Transverse colon (tissue), 4 donors: Measurements from ENCODE around the gene PTPRJ. TPM values are rescaled to one million over a fixed set of nuclear protein-coding genes. Genes with fewer than 3 reads are reported as not detected.

Experiments used
- DNase-seq: peaks from one replicate; pipeline ENCODE4 v3.0.0-alpha.2; 2019
- H3K27ac ChIP-seq, 4 donors: fragments of 200-600 bp; sonication (generic); 2 replicates each; pipeline ENCODE4 v1.5.1; 2016 to 2018; ENCODE audit warnings: inconsistent platforms in 4 of 4
- H3K27me3 ChIP-seq: fragments of 200-600 bp; sonication (generic); 2 replicates; pipeline ENCODE4 v1.5.1; 2017; ENCODE audit warnings: inconsistent platforms
- H3K36me3 ChIP-seq, 4 donors: fragments of 200-600 bp; sonication (generic); 2 replicates each; pipeline ENCODE4 v1.5.1; 2017 to 2019; ENCODE audit warnings: inconsistent platforms in 4 of 4
- H3K4me1 ChIP-seq, 4 donors: fragments of 200-600 bp; sonication (generic); 2 replicates each; pipeline ENCODE4 v1.5.1; 2017 to 2020; ENCODE audit warnings: inconsistent platforms in 4 of 4
- H3K4me3 ChIP-seq, 4 donors: fragments of 200-600 bp; sonication (generic); 1 replicate in 1 of 4; 2 replicates in 3 of 4; pipeline versions ENCODE4 v1.5.1 to v1.6.1; 2017 to 2019; ENCODE audit warnings: inconsistent platforms in 4 of 4
- H3K9me3 ChIP-seq, 2 donors: fragments of 200-600 bp; sonication (generic); 2 replicates each; pipeline ENCODE4 v1.5.1; 2017 to 2019; ENCODE audit warnings: inconsistent platforms in 2 of 2
- CTCF ChIP-seq, 5 experiments: fragments of 200-600 bp in 3 of 5; fragments of 450-650 bp in 2 of 5; sonication (generic) in 3 of 5; IDR thresholded peaks; 1 replicate in 2 of 5; 2 replicates in 3 of 5; pipeline ENCODE4 v1.5.1; 2016 to 2017; ENCODE audit warnings: antibody characterized with exemption in 5 of 5, inconsistent platforms in 3 of 5, mild to moderate bottlenecking in 2 of 5, moderate library complexity in 1 of 5
- EP300 ChIP-seq: sonication (generic); formaldehyde crosslinking; IDR thresholded peaks from one replicate; pipeline ENCODE4 v1.6.1; 2017; ENCODE audit warnings: antibody characterized with exemption, low read depth
- POLR2A ChIP-seq: fragments of 450-650 bp; IDR thresholded peaks from one replicate; pipeline ENCODE4 v1.6.1; 2016; ENCODE audit warnings: antibody characterized with exemption, mild to moderate bottlenecking, moderate library complexity
- POLR2AphosphoS5 ChIP-seq, 3 donors: sonication (generic); formaldehyde crosslinking; IDR thresholded peaks; one replicate each; pipeline ENCODE4 v1.6.1; 2016; ENCODE audit warnings: antibody characterized with exemption in 3 of 3
- WGBS, 2 donors: methylation state at CpG; one replicate each; pipeline ENCODE4 v1.1.5; 2018; ENCODE audit warnings: low coverage in 1 of 2; 5-methylcytosine and 5-hydroxymethylcytosine counted together
- in situ Hi-C, 4 donors: fragments of 200-750 bp; cut with MboI; loops; one replicate each; pipeline versions ENCODE4 v1.15.0 to v1.15.1; 2017; ENCODE audit warnings: low sequenced_read_pairs in 3 of 4, low pct_ligation_motif_present in 1 of 4, low pct_unique_long_range_greater_than_20kb in 1 of 4
- intact Hi-C: fragments of 100-400 bp; cut with DNase I; formaldehyde crosslinking; loops from one replicate; pipeline ENCODE4 v1.15.1; 2023; ENCODE audit warnings: low total_unique reads
- total RNA-seq, 4 donors: library from RNA; depleted of rRNA; stranded (reverse); fragments of >200 nt; gene quantifications; one replicate each; pipeline ENCODE4 v1.1.0, GENCODE V29; 2016

Gene PTPRJ
- total RNA-seq, 4 donors from 2014 or later = 25.3 to 40.8 (median 31.7) TPM

- H3K27me3 ChIP-seq = no peaks in the 10 kb centered on the region
- no peaks in the 10 kb centered on the region for H3K9me3 ChIP-seq
- no peaks in the 10 kb centered on the region for H3K36me3 ChIP-seq
- peaks cover 0 to 41% (median 9%) of the 10 kb centered on the region in 4 donors for H3K4me1 ChIP-seq
- in situ Hi-C loops = no loop called here
- DNase-seq = no peak
- H3K4me3 ChIP-seq = no peak overlapping the region
- TF ChIP-seq EP300 (no peak), POLR2A (no peak), CTCF (IDR thresholded peaks at IDR 0.05) (no peak), POLR2AphosphoS5 (IDR thresholded peaks at IDR 0.05) (no peak)
- peak overlapping the region in 2 of 4 donors; percentile 40 to 43 for H3K27ac ChIP-seq
- 65 to 80% methylated on average over 3 of the region's 3 CpGs for WGBS, 2 donors
- intact Hi-C loops = no loop called here
These were observed 53.6 kb downstream of the PTPRJ start for GRCh38 chr11:48033918-48034341.

DNA sequence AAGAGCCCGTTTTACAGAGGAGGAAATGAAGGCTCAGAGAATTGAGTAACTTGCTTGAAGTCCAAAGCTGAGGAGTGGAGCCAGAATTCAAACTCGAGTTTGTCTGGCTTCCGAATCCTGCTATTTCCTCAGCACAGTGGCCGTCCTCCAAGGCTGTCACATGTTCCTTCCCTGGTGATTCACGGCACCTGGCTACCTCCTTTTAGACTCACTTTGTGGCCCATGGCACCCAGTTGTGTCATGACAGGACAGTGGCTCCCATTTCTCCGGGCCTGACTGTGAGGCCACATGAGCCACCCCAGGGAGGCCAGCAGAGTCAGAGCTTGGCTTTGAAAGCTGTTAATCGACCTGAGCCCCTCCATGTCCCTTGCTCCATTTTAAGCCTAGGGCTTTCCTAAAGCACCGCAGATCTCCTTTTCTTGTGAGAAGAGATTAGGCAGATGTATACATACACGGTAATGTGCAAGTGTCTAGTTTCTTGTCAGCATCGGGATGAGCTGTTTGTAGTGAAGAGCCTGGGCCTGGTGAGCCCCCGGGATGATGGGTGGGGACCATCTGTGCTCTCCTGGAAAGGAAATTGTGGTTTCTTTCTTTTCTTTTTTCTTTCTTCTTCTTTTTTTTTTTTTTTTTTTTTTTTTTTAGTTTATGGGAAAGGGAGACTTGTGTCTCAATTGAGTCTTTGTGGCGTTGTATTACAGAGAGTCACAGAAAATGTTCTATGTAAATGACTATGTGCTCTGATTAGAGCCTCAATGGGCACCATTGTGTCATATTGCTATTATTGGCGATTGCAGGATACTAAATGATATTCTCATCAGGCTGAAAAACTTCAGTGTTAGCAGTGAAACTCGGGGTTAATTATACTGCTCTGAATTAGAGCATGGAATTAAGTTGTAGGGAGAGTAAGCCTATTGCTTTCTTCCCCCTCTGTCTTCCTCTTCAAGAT lies 54.8 kb downstream of the PTPRJ start:
- Histone ChIP-seq H3K27me3 (no peaks in the 10 kb centered on the region), H3K4me3 (no peak overlapping the region), H3K36me3 (no peaks in the 10 kb centered on the region), H3K4me1 (peaks cover 0 to 28% (median 2%) of the 10 kb centered on the region in 4 donors), H3K27ac (peak overlapping the region in 3 of 4 donors; percentile 40 to 50 (median 43)), H3K9me3 (no peaks in the 10 kb centered on the region)
- WGBS, 2 donors = 73 to 81% methylated on average over 6 to 14 of the region's 14 CpGs
- in situ Hi-C loops (no loop called here), intact Hi-C loops (no loop called here)
- peak; percentile 39 for DNase-seq
- TF ChIP-seq POLR2A = no peak
- TF ChIP-seq CTCF (IDR thresholded peaks at IDR 0.05) = no peak
- TF ChIP-seq POLR2AphosphoS5 (IDR thresholded peaks at IDR 0.05) = peak in 1 of 3 donors; percentile 22

- no peak for DNase-seq
- H3K27ac ChIP-seq = peak overlapping the region in 1 of 4 donors; percentile 21
- H3K4me1 ChIP-seq = peaks cover 0 to 20% (median 0%) of the 10 kb centered on the region in 4 donors
- no peaks in the 10 kb centered on the region for H3K9me3 ChIP-seq
- TF ChIP-seq EP300 (no peak), POLR2A (no peak)
- 57 to 74% methylated on average over 1 of the region's 1 CpG for WGBS, 2 donors
- intact Hi-C loops (no loop called here), in situ Hi-C loops (no loop called here)
- H3K27me3 ChIP-seq = no peaks in the 10 kb centered on the region
- no peak overlapping the region for H3K4me3 ChIP-seq
- H3K36me3 ChIP-seq = no peaks in the 10 kb centered on the region
These were observed 55.7 kb downstream of the PTPRJ start for GRCh38 chr11:48036011-48036410.

DNA sequence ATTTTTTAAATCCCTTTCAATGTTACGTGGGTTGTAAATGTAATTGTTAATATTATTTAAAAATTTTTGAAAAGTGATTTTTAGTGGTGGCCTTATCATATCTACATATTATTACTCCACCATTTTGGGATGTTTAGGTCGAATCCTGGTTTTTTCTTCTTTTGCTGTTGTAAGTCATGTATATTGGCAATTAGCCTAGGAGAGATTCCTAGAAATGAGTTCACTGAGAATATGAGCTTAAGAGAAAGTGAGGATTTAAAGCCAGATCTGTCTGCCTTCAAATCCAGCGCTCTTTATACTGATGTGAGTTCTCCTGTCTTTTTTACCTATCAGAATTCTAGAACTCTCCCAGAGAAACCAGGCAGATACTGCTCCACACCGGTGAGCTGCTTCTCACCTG lies 56.1 kb downstream of the PTPRJ start:
- TF ChIP-seq CTCF (IDR thresholded peaks at IDR 0.05) (no peak), POLR2AphosphoS5 (IDR thresholded peaks at IDR 0.05) (no peak), POLR2A (no peak)
- H3K27me3 ChIP-seq = no peaks in the 10 kb centered on the region
- H3K9me3 ChIP-seq = no peaks in the 10 kb centered on the region
- peaks cover 0 to 16% (median 0%) of the 10 kb centered on the region in 4 donors for H3K4me1 ChIP-seq
- DNase-seq = no peak
- intact Hi-C loops = no loop called here
- 82 to 83% methylated on average over 4 of the region's 4 CpGs for WGBS, 2 donors
- H3K27ac ChIP-seq = no peak overlapping the region
- H3K36me3 ChIP-seq = no peaks in the 10 kb centered on the region
- in situ Hi-C loops = no loop called here
- H3K4me3 ChIP-seq = no peak overlapping the region
